IMR-90 (cell line): Measurements from ENCODE around the gene TNS1. TPM values are rescaled to one million over a fixed set of nuclear protein-coding genes. Genes with fewer than 3 reads are reported as not detected.
"Not testable (repeated sequence)": the region's sequence is repeated elsewhere in the genome, so short reads cannot be mapped to it uniquely, and the experiment has no call there.

ENCODE experiments used
- ATAC-seq: fragments of 200-7000 bp; cut with Tn5 transposase; 2 replicates; pipeline ENCODE4 v1.9.1; 2020; ENCODE audit warnings: low read depth, mild to moderate bottlenecking, moderate library complexity
- BruUV-seq: library from RNA; stranded (reverse); fragments of 400-500 nt; replicated peaks from 2 replicates; lab custom pipeline; 2021; lab: Mats Ljungman, UMichigan
- CTCF ChIA-PET: fragments of 300-600 bp; formaldehyde crosslinking; extraction: SDS; loops from one replicate; lab custom pipeline; 2021; ENCODE audit warnings: antibody characterized with exemption; lab: Yijun Ruan, JAX
- POLR2A ChIA-PET: fragments of 300-600 bp; sonication (Branson Sonifier 250); formaldehyde crosslinking; loops from one replicate; lab custom pipeline; 2022; ENCODE audit warnings: antibody characterized with exemption; ENCODE audit not compliant: unreplicated experiment; lab: Charles Lee
- DNase-seq: peaks from one replicate; pipeline ENCODE4 v3.0.0; 2013
- H2AFZ ChIP-seq: replicated peaks from 2 replicates; pipeline ENCODE3; 2013; ENCODE audit warnings: low read length, mild to moderate bottlenecking; ENCODE audit not compliant: poor library complexity
- H2AK5ac ChIP-seq: 2 replicates; pipeline ENCODE4 v1.6.1; 2013; ENCODE audit warnings: low read depth, low read length, inconsistent platforms
- H2AK9ac ChIP-seq: replicated peaks from 2 replicates; pipeline ENCODE3; 2013; ENCODE audit warnings: mild to moderate bottlenecking, low read depth, low read length, moderate library complexity; ENCODE audit not compliant: poor library complexity
- H2BK120ac ChIP-seq: 2 replicates; pipeline ENCODE4 v1.6.1; 2013; ENCODE audit warnings: low read depth, low read length, inconsistent platforms
- H2BK15ac ChIP-seq: 3 replicates; pipeline ENCODE4 v1.6.1; 2013; ENCODE audit warnings: low read depth, low read length, inconsistent platforms
- H2BK20ac ChIP-seq: 2 replicates; pipeline ENCODE4 v1.6.1; 2013; ENCODE audit warnings: low read depth, mild to moderate bottlenecking, inconsistent platforms, low read length, moderate library complexity
- H2BK5ac ChIP-seq: 2 replicates; pipeline ENCODE4 v1.6.1; 2013; ENCODE audit warnings: mild to moderate bottlenecking, low read depth, low read length, inconsistent platforms; ENCODE audit not compliant: poor library complexity, severe bottlenecking
- H3K14ac ChIP-seq: replicated peaks from 2 replicates; pipeline ENCODE4 v1.6.1; 2013; ENCODE audit warnings: low read depth, low read length, inconsistent platforms
- H3K18ac ChIP-seq: 2 replicates; pipeline ENCODE4 v1.6.1; 2013; ENCODE audit warnings: low read depth, low read length, control low read depth
- H3K23ac ChIP-seq: 2 replicates; pipeline ENCODE4 v1.6.1; 2013; ENCODE audit warnings: low read depth, low read length, inconsistent platforms
- H3K27ac ChIP-seq: 2 replicates; pipeline ENCODE4 v1.5.1; 2013; ENCODE audit warnings: mild to moderate bottlenecking, control low read depth, low read length; ENCODE audit not compliant: insufficient read depth
- H3K27me3 ChIP-seq: 2 replicates; pipeline ENCODE4 v1.6.1; 2013; ENCODE audit warnings: low read length; ENCODE audit not compliant: control insufficient read depth, insufficient read depth
- H3K36me3 ChIP-seq: 2 replicates; pipeline ENCODE4 v1.6.1; 2013; ENCODE audit warnings: low read length, mixed read lengths; ENCODE audit not compliant: control insufficient read depth, insufficient read depth
- H3K4ac ChIP-seq: 2 replicates; pipeline ENCODE4 v1.6.1; 2013; ENCODE audit warnings: low read depth, low read length, inconsistent platforms
- H3K4me1 ChIP-seq: 2 replicates; pipeline ENCODE4 v1.6.1; 2013; ENCODE audit warnings: low read length, mixed read lengths; ENCODE audit not compliant: control insufficient read depth, insufficient read depth
- H3K4me2 ChIP-seq: 2 replicates; pipeline ENCODE4 v1.6.1; 2013; ENCODE audit warnings: low read depth, mild to moderate bottlenecking, control low read depth, low read length, moderate library complexity
- H3K4me3 ChIP-seq: 2 replicates; pipeline ENCODE4 v1.5.1; 2013; ENCODE audit warnings: low read depth, mild to moderate bottlenecking, control low read depth, low read length, moderate library complexity; ENCODE audit not compliant: insufficient read depth
- H3K56ac ChIP-seq: 2 replicates; pipeline ENCODE4 v1.6.1; 2013; ENCODE audit warnings: low read length, inconsistent platforms; ENCODE audit not compliant: insufficient read depth; ENCODE audit errors: extremely low read depth
- H3K79me1 ChIP-seq, 2 experiments: 2 replicates each; pipeline ENCODE4 v1.6.1; 2013; ENCODE audit warnings: low read length in 2 of 2, inconsistent platforms in 1 of 2, low read depth in 1 of 2
- H3K9ac ChIP-seq: 2 replicates; pipeline ENCODE4 v1.6.1; 2013; ENCODE audit warnings: low read depth, low read length, control low read depth
- H3K9me1 ChIP-seq: 2 replicates; pipeline ENCODE4 v1.6.1; 2013; ENCODE audit warnings: low read length, inconsistent platforms; ENCODE audit not compliant: insufficient read depth
- H3K9me3 ChIP-seq: 2 replicates; pipeline ENCODE4 v1.6.1; 2013; ENCODE audit warnings: low read length; ENCODE audit not compliant: control insufficient read depth, insufficient read depth
- H4K20me1 ChIP-seq: 2 replicates; pipeline ENCODE4 v1.6.1; 2013; ENCODE audit warnings: low read length, inconsistent platforms; ENCODE audit not compliant: insufficient read depth
- H4K5ac ChIP-seq: 2 replicates; pipeline ENCODE4 v1.6.1; 2013; ENCODE audit warnings: mild to moderate bottlenecking, low read depth, low read length, control low read depth
- H4K8ac ChIP-seq, 2 experiments: 2 replicates each; pipeline ENCODE4 v1.6.1; 2013; ENCODE audit warnings: low read depth in 2 of 2, low read length in 2 of 2, control low read depth in 1 of 2, inconsistent platforms in 1 of 2
- H4K91ac ChIP-seq: 2 replicates; pipeline ENCODE4 v1.6.1; 2013; ENCODE audit warnings: low read depth, low read length, inconsistent platforms; ENCODE audit not compliant: insufficient read depth
- CTCF ChIP-seq: conservative IDR thresholded peaks from 2 replicates; pipeline ENCODE4 v1.5.1; 2012; ENCODE audit warnings: mild to moderate bottlenecking, low read depth, low read length, improper control_type of control experiment
- RAD21 ChIP-seq: IDR thresholded peaks from 2 replicates; pipeline ENCODE4 v1.6.1; 2012; ENCODE audit warnings: low read length, improper control_type of control experiment
- SMC3 ChIP-seq: fragments of 150-350 bp; IDR thresholded peaks from 2 replicates; pipeline ENCODE4 v1.6.1; 2016; ENCODE audit warnings: low read depth, mild to moderate bottlenecking, antibody characterized with exemption, low read length, moderate library complexity
- WGBS, 2 experiments: methylation state at CpG; one replicate each; pipeline versions ENCODE4 v1.1.5 to v1.1.7; 2013; ENCODE audit warnings: missing lambda C conversion rate in 2 of 2; ENCODE audit not compliant: insufficient read length in 1 of 2; ENCODE audit errors: extremely low coverage in 2 of 2; 5-methylcytosine and 5-hydroxymethylcytosine counted together
- dilution Hi-C: fragments of 300-500 bp; cut with HindIII; formaldehyde crosslinking; loops from one replicate; pipeline ENCODE4 v1.14.3; 2018; ENCODE audit warnings: low sequenced_read_pairs; ENCODE audit not compliant: unreplicated experiment
- in situ Hi-C: fragments of 300-500 bp; cut with MboI; formaldehyde crosslinking; loops from 3 replicates; pipeline ENCODE4 v1.14.3; 2019; ENCODE audit warnings: low sequenced_read_pairs, inconsistent platforms, mixed read lengths
- intact Hi-C: fragments of 100-400 bp; cut with micrococcal nuclease; formaldehyde crosslinking; loops from 2 replicates; pipeline ENCODE4 v1.10.0; 2022
- polyA plus RNA-seq, 3 experiments: library from polyadenylated mRNA; depleted of rRNA; stranded (reverse); fragments of >200 nt; gene quantifications; 2 replicates each; pipeline ENCODE4 v1.2.3, GENCODE V29; 2012; ENCODE audit warnings: low replicate concordance in 1 of 3
- total RNA-seq: library from RNA; depleted of rRNA; stranded (reverse); fragments of >200 nt; gene quantifications from 2 replicates; pipeline ENCODE4 v1.2.3, GENCODE V29; 2012

TNS1 gene
- total and polyA plus RNA-seq, 2 of the 4 experiments (the other 2 are of a cell fraction) = 41.1 to 45.2 TPM

- H3K23ac ChIP-seq, H3K18ac ChIP-seq, H3K56ac ChIP-seq, H4K5ac ChIP-seq, H3K27ac ChIP-seq, POLR2A ChIA-PET, H3K4me1 ChIP-seq, H3K9me3 ChIP-seq, H3K14ac ChIP-seq, CTCF ChIA-PET, H3K79me1 ChIP-seq, dilution Hi-C loops, H4K20me1 ChIP-seq, H2BK5ac ChIP-seq, H4K8ac ChIP-seq, H2BK20ac ChIP-seq, H2BK15ac ChIP-seq, H4K91ac ChIP-seq, H3K9ac ChIP-seq, BruUV-seq, H2BK120ac ChIP-seq, H3K36me3 ChIP-seq, H2AK5ac ChIP-seq, H3K4ac ChIP-seq: not testable (repeated sequence)
- 0 out of 2 replicates have a peak overlapping the region, but pooled peaks have one; percentile 21 for H3K4me2 ChIP-seq
- H3K4me3 ChIP-seq = 0 out of 2 replicates have a peak overlapping the region, but pooled peaks have one; percentile 18
- H2AFZ ChIP-seq = peak overlapping the region; percentile 73
- peaks cover 14% of the 10 kb centered on the region for H3K9me1 ChIP-seq
- WGBS, 2 experiments = 48% methylated on average over 5 of the region's 24 CpGs; no CpG with 5 or more reads in 1 of the 2 experiments
- DNase-seq (peak; percentile 58), ATAC-seq (peak; percentile 95)
- intact Hi-C loops = loop anchor here (1.0 kb wide), 3 partner anchors 45 to 249 kb away; no protein-coding TSS in a partner anchor
- peak overlapping the region; percentile 83 for H2AK9ac ChIP-seq
- peaks cover 41% of the 10 kb centered on the region for H3K27me3 ChIP-seq
- in situ Hi-C loops = loop anchor here (10.0 kb wide), 1 partner anchor 240 kb away; no protein-coding TSS in a partner anchor
- TF ChIP-seq CTCF = peak; percentile 62
- TF ChIP-seq SMC3 = peak; percentile 72
- peak; percentile 78 for TF ChIP-seq RAD21
Observed at GRCh38 chr2:218034497-218035213, 31.9 kb upstream of the TNS1 start.
